Heart left ventricle (tissue), 16 donors: ENCODE measurements around the gene HDAC10. TPM values are rescaled to one million over a fixed set of nuclear protein-coding genes. Genes with fewer than 3 reads are reported as not detected.

Source experiments
- ATAC-seq, 4 donors: fragments of 200-7000 bp; cut with Tn5 transposase; one replicate each; pipeline ENCODE4 v1.9.1; 2020 to 2022; ENCODE audit warnings: moderate library complexity in 4 of 4, mild to moderate bottlenecking in 3 of 4, moderate number of reproducible peaks in 1 of 4
- DNase-seq, 5 donors: peaks; one replicate each; pipeline ENCODE4 v3.0.0-alpha.2; 2020
- H3K27ac ChIP-seq, 12 donors: fragments of 200-600 bp; sonication (generic) in 4 of 12; one replicate each; pipeline versions ENCODE4 v1.5.0 to v1.8.0; 2016 to 2022; ENCODE audit warnings: mild to moderate bottlenecking in 2 of 12
- H3K27me3 ChIP-seq, 9 donors: fragments of 200-600 bp; sonication (generic) in 2 of 9; one replicate each; pipeline versions ENCODE4 v1.5.1 to v1.8.0; 2016 to 2022; ENCODE audit warnings: mild to moderate bottlenecking in 3 of 9
- H3K36me3 ChIP-seq, 9 donors: fragments of 200-600 bp; sonication (generic) in 2 of 9; one replicate each; pipeline versions ENCODE4 v1.5.0 to v1.8.0; 2018 to 2022; ENCODE audit warnings: mild to moderate bottlenecking in 2 of 9
- H3K4me1 ChIP-seq, 12 donors: fragments of 200-600 bp; sonication (generic) in 4 of 12; one replicate each; pipeline versions ENCODE4 v1.5.0 to v1.8.0; 2016 to 2022; ENCODE audit warnings: mild to moderate bottlenecking in 3 of 12
- H3K4me3 ChIP-seq, 12 donors: fragments of 200-600 bp; sonication (generic) in 4 of 12; one replicate each; pipeline versions ENCODE4 v1.5.0 to v1.8.0; 2017 to 2022; ENCODE audit warnings: mild to moderate bottlenecking in 9 of 12, moderate library complexity in 4 of 12
- H3K9me3 ChIP-seq, 12 donors: fragments of 200-600 bp; sonication (generic) in 4 of 12; one replicate each; pipeline versions ENCODE4 v1.5.0 to v1.8.0; 2016 to 2022; ENCODE audit warnings: mild to moderate bottlenecking in 1 of 12
- CTCF ChIP-seq, 12 donors: fragments of 200-600 bp; sonication (generic) in 4 of 12; IDR thresholded peaks; one replicate each; pipeline versions ENCODE4 v1.5.0 to v1.8.0; 2018 to 2022; ENCODE audit warnings: antibody characterized with exemption in 12 of 12, mild to moderate bottlenecking in 5 of 12
- POLR2A ChIP-seq, 2 donors: fragments of 450-650 bp; IDR thresholded peaks; one replicate each; pipeline ENCODE4 v1.6.1; 2017; ENCODE audit warnings: antibody characterized with exemption in 2 of 2, mild to moderate bottlenecking in 2 of 2, moderate library complexity in 2 of 2
- WGBS, 4 donors: extraction: QIAGEN DNeasy Blood & Tissue Kit in 2 of 4; methylation state at CpG; one replicate each; pipeline versions ENCODE4 v1.1.5 to v1.1.7; 2013 to 2018; 5-methylcytosine and 5-hydroxymethylcytosine counted together
- intact Hi-C, 10 donors: fragments of 100-400 bp; cut with DNase I; formaldehyde crosslinking; loops; one replicate each; pipeline versions ENCODE4 v1.11.1 to v1.14.2; 2022
- polyA plus RNA-seq, 2 donors: library from polyadenylated mRNA; stranded (reverse); fragments of 200-250 nt; gene quantifications; one replicate each; pipeline ENCODE4 v1.2.3, GENCODE V29; 2013
- total RNA-seq, 9 donors: library from RNA; depleted of rRNA in 2 of 9; stranded (reverse); fragments of >200 nt in 2 of 9; fragmentation: NEBNext Ultra II Directional in 3 of 9; extraction: Animal tissue kit (Norgen Biotek cat#: 25700) in 3 of 9; gene quantifications; one replicate each; pipeline versions ENCODE4 v1.1.0 to v1.2.4, GENCODE V29; 2016 to 2023
- donor health status: ischemic (EF 13 %, LVEDD 7.1; RV severe dilation, severe dysfunction).
- donor health status: healthy with polysubstance abuse.
- donor health status: DM: no; HTN: yes; CAD: no.
- donor health status: DM: no; HTN: no; CAD: no.
- donor health status: ischemic (EF 25% LVEDD 6.9; RV normal size, moderate dysfunction).
- donor health status: ischemic (EF 25% LVEDD 5.7; RV mildly dilated, moderate dysfunction).
- donor health status: healthy.
- donor health status: DM: yes; HTN: yes; CAD: no.
- donor health status: ischemic (EF 35%, LVEDD 5.7; RV mildly dilated, moderate dysfunction).
- donor health status: nonischemic (EF 11% LVEDD 7.7; RV severe dilation, severe dysfunction).
- donor health status: DM: yes; HTN: yes; CAD: no.
- donor health status: PGD.
- donor health status: ischemic (EF 29% LVEDD 5.4; RV normal size, mild dysfunction).
- donor health status: nonischemic (EF 23%, LVEDD 6.1; RV moderate dilation, normal function).

HDAC10 gene
- total and polyA plus RNA-seq, 11 donors = 6.2 to 22.4 (median 10.8) TPM

DNA sequence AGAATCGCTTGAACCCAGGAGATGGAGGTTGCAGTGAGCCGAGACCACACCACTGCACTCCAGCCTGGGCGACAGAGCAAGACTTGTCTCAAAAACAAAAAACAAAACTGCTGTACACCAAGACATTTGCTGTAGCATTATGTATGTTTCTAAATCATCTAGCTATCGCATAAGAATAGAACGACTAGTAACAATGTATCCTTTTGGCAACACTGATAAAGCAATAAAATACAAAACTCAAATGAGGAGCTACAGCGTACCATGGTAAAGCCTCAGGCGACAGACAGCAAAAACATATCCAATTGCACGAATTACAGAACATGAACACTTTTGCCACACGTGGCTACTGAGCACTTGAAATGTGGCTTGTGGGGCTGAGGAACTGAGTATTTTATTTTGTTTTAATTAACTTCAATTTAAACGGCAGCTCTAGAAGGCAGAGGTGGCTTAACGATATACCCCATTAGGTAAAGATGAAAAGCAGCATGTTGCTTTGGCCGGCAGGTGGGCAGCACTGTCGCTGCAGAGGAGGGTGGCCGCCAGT, 8.6 kb downstream of the HDAC10 start:
- TF ChIP-seq CTCF (IDR thresholded peaks at IDR 0.05) (no peak), POLR2A (IDR thresholded peaks at IDR 0.05) (no peak)
- DNase-seq = no peak
- H3K27me3 ChIP-seq = no peaks in the 10 kb centered on the region
- no peaks in the 10 kb centered on the region for H3K9me3 ChIP-seq
- H3K4me1 ChIP-seq = peaks cover 13 to 51% (median 41%) of the 10 kb centered on the region in 12 donors
- 64 to 69% (median 66%) methylated on average over 14 of the region's 14 CpGs for WGBS, 4 donors
- intact Hi-C loops = loop anchor here in 5 of 10 donors (10.0 kb wide), 4 partner anchors 252 to 372 kb away; partner anchors contain the start of genes LMF2 (in 1 of the 5), NCAPH2 (in 1 of the 5) and SCO2 (in 1 of the 5)
- ATAC-seq = no peak
- no peak overlapping the region for H3K27ac ChIP-seq
- H3K4me3 ChIP-seq = peak overlapping the region in 10 of 12 donors; percentile 74 to 99 (median 91)
- peaks cover 0 to 39% (median 27%) of the 10 kb centered on the region in 9 donors for H3K36me3 ChIP-seq

DNA sequence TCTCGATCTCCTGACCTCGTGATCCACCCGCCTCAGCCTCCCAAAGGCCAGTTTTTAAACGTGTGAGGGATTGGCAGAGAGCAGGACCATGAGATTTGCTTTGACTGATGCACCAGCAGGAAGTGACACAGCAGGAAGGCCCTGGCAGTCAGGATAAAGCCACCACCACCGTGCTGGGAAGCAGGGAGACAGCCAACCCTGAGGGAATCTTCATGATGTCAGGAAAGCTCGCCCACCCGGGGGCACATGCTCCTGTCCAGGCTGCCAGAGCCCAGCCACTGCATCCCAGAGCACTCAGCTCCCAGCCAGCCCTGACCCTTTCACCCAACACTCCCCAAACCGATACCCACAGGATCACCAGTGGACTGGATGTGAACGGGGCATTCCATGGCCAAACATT, 12.3 kb downstream of the HDAC10 start:
- no peak overlapping the region for H3K4me3 ChIP-seq
- TF ChIP-seq CTCF (IDR thresholded peaks at IDR 0.05) = no peak
- TF ChIP-seq POLR2A (IDR thresholded peaks at IDR 0.05) = no peak
- no peaks in the 10 kb centered on the region for H3K27me3 ChIP-seq
- intact Hi-C loops = no loop called here
- no peaks in the 10 kb centered on the region for H3K9me3 ChIP-seq
- peaks cover 0 to 38% (median 28%) of the 10 kb centered on the region in 9 donors for H3K36me3 ChIP-seq
- peaks cover 11 to 33% (median 29%) of the 10 kb centered on the region in 12 donors for H3K4me1 ChIP-seq
- DNase-seq (no peak), ATAC-seq (no peak)
- H3K27ac ChIP-seq = no peak overlapping the region
- whole genome bisulfite sequencing, 4 donors = 80 to 86% (median 82%) methylated on average over 9 of the region's 9 CpGs

- ATAC-seq = no peak
- TF ChIP-seq POLR2A (IDR thresholded peaks at IDR 0.05) (no peak), CTCF (IDR thresholded peaks at IDR 0.05) (peak in 5 of 12 donors; percentile 16 to 20 (median 19))
- H3K27me3 ChIP-seq = no peaks in the 10 kb centered on the region
- peaks cover 0 to 15% (median 12%) of the 10 kb centered on the region in 12 donors for H3K4me1 ChIP-seq
- no peak overlapping the region for H3K27ac ChIP-seq
- 69 to 82% (median 76%) methylated on average over 6 to 11 of the region's 11 CpGs for WGBS, 4 donors
- DNase-seq = no peak
- no peaks in the 10 kb centered on the region for H3K9me3 ChIP-seq
- no peak overlapping the region for H3K4me3 ChIP-seq
- intact Hi-C loops = no loop called here
- peaks cover 0 to 52% (median 41%) of the 10 kb centered on the region in 9 donors for H3K36me3 ChIP-seq
These were observed 14.2 kb downstream of the HDAC10 start for GRCh38 chr22:50236731-50237409.

GRCh38 chr22:50233223-50233622, 17.8 kb downstream of the HDAC10 start:
- no peaks in the 10 kb centered on the region for H3K9me3 ChIP-seq
- no peaks in the 10 kb centered on the region for H3K4me1 ChIP-seq
- H3K27me3 ChIP-seq = no peaks in the 10 kb centered on the region
- ATAC-seq (no peak), DNase-seq (no peak)
- no peak overlapping the region for H3K27ac ChIP-seq
- H3K4me3 ChIP-seq = no peak overlapping the region
- TF ChIP-seq POLR2A (IDR thresholded peaks at IDR 0.05) = no peak
- TF ChIP-seq CTCF (IDR thresholded peaks at IDR 0.05) = no peak
- 88 to 91% (median 89%) methylated on average over 18 of the region's 18 CpGs for WGBS, 4 donors
- intact Hi-C loops = no loop called here
- H3K36me3 ChIP-seq = peaks cover 0 to 55% (median 44%) of the 10 kb centered on the region in 9 donors
